GM19043 (cell line): ENCODE results near the gene LPCAT1.

Source experiments
- ATAC-seq: cut with Tn5 transposase; IDR thresholded peaks from one replicate; pipeline ENCODE4 v1.9.1; 2021; ENCODE audit warnings: low read depth; ENCODE audit not compliant: unreplicated experiment

LPCAT1 gene

GRCh38 chr5:1555011-1555807 is 31.4 kb upstream of the LPCAT1 start:
- ATAC-seq, result no peak

GRCh38 chr5:1554410-1554967 is 30.7 kb upstream of the LPCAT1 start:
- no peak for ATAC-seq

GRCh38 chr5:1553539-1554409 is 30.0 kb upstream of the LPCAT1 start:
- ATAC-seq, result no peak

- no peak for ATAC-seq
Observed at GRCh38 chr5:1552521-1553255, 28.9 kb upstream of the LPCAT1 start.

- no peak for ATAC-seq
Observed at GRCh38 chr5:1551426-1552301, 27.9 kb upstream of the LPCAT1 start.

- no peak for ATAC-seq
Observed at GRCh38 chr5:1550287-1551076, 26.7 kb upstream of the LPCAT1 start.

- no peak for ATAC-seq
Observed at GRCh38 chr5:1549475-1550030, 25.8 kb upstream of the LPCAT1 start.

- ATAC-seq, result no peak
Observed at GRCh38 chr5:1548702-1549474, 25.1 kb upstream of the LPCAT1 start.

GRCh38 chr5:1547655-1548054 is 23.9 kb upstream of the LPCAT1 start:
- no peak for ATAC-seq

GRCh38 chr5:1547236-1547635 is 23.5 kb upstream of the LPCAT1 start:
- no peak for ATAC-seq

- ATAC-seq, result no peak
Observed at GRCh38 chr5:1546556-1546955, 22.8 kb upstream of the LPCAT1 start.

- no peak for ATAC-seq
Observed at GRCh38 chr5:1545805-1546355, 22.1 kb upstream of the LPCAT1 start.

- no peak for ATAC-seq
Observed at GRCh38 chr5:1545126-1545804, 21.5 kb upstream of the LPCAT1 start.

- ATAC-seq, result no peak
Observed at GRCh38 chr5:1544294-1544961, 20.7 kb upstream of the LPCAT1 start.

GRCh38 chr5:1543398-1544293 is 19.9 kb upstream of the LPCAT1 start:
- no peak for ATAC-seq

GRCh38 chr5:1542781-1543180 is 19.0 kb upstream of the LPCAT1 start:
- ATAC-seq, result no peak
